Measurements from ENCODE around the gene MACROH2A1. TPM values are rescaled to one million over a fixed set of nuclear protein-coding genes. Genes with fewer than 3 reads are reported as not detected.

Gene MACROH2A1
- total RNA-seq, 1 donor from 2014 or later: 181 TPM

DNA sequence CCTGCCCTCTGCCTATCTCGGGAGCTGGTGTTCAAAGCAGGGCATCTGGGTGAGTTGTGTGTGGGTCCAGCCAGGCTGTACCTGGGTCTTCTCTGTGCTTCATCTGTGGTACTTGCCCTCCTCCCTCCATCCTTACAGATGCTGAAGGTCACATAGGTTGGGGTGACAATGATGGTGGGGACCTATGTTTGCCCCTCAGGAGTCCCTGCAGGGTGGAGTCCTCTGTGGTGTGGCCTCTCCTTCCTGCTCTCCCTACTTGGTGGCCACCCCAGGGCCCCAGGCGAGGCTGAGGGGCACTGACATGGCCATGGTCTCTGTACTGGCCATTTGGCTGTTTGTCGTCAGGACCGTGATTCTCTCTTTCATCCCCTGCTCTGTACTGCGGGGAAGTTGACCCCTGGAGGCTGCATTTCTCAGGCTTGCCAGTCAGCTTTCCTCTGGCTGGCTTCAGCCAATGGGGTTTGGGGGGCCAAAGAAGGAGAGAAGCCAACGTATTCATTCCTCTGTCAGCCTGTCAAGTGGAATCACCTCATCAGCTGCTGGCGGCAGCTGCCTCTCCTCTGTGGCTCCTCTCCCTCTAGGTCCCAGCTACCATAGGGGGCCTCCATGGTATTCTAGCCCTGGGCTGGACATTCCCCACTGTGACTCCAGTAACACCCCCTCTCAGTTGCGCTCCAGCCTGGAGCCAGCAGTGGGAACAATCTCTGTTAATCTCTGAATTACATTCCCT lies 43.6 kb upstream of the MACROH2A1 start:
- TF ChIP-seq, protein P1, sequence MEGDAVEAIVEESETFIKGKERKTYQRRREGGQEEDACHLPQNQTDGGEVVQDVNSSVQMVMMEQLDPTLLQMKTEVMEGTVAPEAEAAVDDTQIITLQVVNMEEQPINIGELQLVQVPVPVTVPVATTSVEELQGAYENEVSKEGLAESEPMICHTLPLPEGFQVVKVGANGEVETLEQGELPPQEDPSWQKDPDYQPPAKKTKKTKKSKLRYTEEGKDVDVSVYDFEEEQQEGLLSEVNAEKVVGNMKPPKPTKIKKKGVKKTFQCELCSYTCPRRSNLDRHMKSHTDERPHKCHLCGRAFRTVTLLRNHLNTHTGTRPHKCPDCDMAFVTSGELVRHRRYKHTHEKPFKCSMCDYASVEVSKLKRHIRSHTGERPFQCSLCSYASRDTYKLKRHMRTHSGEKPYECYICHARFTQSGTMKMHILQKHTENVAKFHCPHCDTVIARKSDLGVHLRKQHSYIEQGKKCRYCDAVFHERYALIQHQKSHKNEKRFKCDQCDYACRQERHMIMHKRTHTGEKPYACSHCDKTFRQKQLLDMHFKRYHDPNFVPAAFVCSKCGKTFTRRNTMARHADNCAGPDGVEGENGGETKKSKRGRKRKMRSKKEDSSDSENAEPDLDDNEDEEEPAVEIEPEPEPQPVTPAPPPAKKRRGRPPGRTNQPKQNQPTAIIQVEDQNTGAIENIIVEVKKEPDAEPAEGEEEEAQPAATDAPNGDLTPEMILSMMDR (IDR thresholded peaks at IDR 0.05; ENCODE audit: unreplicated experiment): no peak
- peaks cover 11% of the 10 kb centered on the region for H3K4me1 Mint-ChIP-seq (ENCODE audit: unreplicated experiment)
- H3K27me3 Mint-ChIP-seq (ENCODE audit: unreplicated experiment): peaks cover 4% of the 10 kb centered on the region
- DNase-seq (ENCODE audit: low spot score): no peak
- H3K36me3 Mint-ChIP-seq (ENCODE audit: low read depth, unreplicated experiment): no peaks in the 10 kb centered on the region
- no peak overlapping the region for H3K4me3 Mint-ChIP-seq (ENCODE audit: unreplicated experiment)
- H3K9me3 Mint-ChIP-seq (ENCODE audit: unreplicated experiment): no peaks in the 10 kb centered on the region
- no peak overlapping the region for H3K27ac Mint-ChIP-seq (ENCODE audit: unreplicated experiment)

GRCh38 chr5:135441919-135442318 lies 42.9 kb upstream of the MACROH2A1 start:
- no peaks in the 10 kb centered on the region for H3K9me3 Mint-ChIP-seq (ENCODE audit: unreplicated experiment)
- no peak overlapping the region for H3K4me3 Mint-ChIP-seq (ENCODE audit: unreplicated experiment)
- peaks cover 4% of the 10 kb centered on the region for H3K4me1 Mint-ChIP-seq (ENCODE audit: unreplicated experiment)
- peaks cover 4% of the 10 kb centered on the region for H3K27me3 Mint-ChIP-seq (ENCODE audit: unreplicated experiment)
- no peak for DNase-seq (ENCODE audit: low spot score)
- no peak overlapping the region for H3K27ac Mint-ChIP-seq (ENCODE audit: unreplicated experiment)
- TF ChIP-seq, protein P1 (IDR thresholded peaks at IDR 0.05; ENCODE audit: unreplicated experiment): no peak
- no peaks in the 10 kb centered on the region for H3K36me3 Mint-ChIP-seq (ENCODE audit: low read depth, unreplicated experiment)

- DNase-seq (ENCODE audit: low spot score): no peak
- Mint-ChIP-seq H3K4me3 (ENCODE audit: unreplicated experiment) (no peak overlapping the region), H3K9me3 (ENCODE audit: unreplicated experiment) (no peaks in the 10 kb centered on the region), H3K27me3 (ENCODE audit: unreplicated experiment) (peaks cover 4% of the 10 kb centered on the region), H3K27ac (ENCODE audit: unreplicated experiment) (no peak overlapping the region), H3K4me1 (ENCODE audit: unreplicated experiment) (peaks cover 4% of the 10 kb centered on the region), H3K36me3 (ENCODE audit: low read depth, unreplicated experiment) (no peaks in the 10 kb centered on the region)
- TF ChIP-seq, protein P1 (IDR thresholded peaks at IDR 0.05; ENCODE audit: unreplicated experiment): no peak
Observed at GRCh38 chr5:135441350-135441831, 42.4 kb upstream of the MACROH2A1 start.

DNA sequence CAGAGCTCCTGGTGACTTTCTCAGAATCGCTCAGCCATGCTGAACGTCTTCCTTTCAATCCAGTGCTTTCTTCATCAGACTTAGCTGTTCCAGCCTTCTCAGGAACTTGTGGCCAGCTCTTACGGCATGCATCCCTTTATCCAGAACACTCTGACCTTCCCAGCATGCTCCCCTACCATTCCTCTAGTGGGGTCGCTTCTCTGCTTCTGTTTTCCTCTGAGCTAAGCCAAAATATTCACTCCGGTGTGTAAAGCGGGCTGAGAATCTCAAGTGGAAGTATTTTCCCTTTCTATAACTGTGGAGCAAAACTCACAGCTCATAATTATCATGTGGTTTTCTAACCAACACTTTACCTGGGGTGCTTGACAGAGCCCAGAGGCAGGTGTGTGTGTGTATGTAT lies 41.9 kb upstream of the MACROH2A1 start:
- H3K36me3 Mint-ChIP-seq (ENCODE audit: low read depth, unreplicated experiment): no peaks in the 10 kb centered on the region
- peaks cover 4% of the 10 kb centered on the region for H3K27me3 Mint-ChIP-seq (ENCODE audit: unreplicated experiment)
- no peak for DNase-seq (ENCODE audit: low spot score)
- peaks cover 3% of the 10 kb centered on the region for H3K4me1 Mint-ChIP-seq (ENCODE audit: unreplicated experiment)
- H3K9me3 Mint-ChIP-seq (ENCODE audit: unreplicated experiment): no peaks in the 10 kb centered on the region
- TF ChIP-seq, protein P1 (IDR thresholded peaks at IDR 0.05; ENCODE audit: unreplicated experiment): no peak
- H3K4me3 Mint-ChIP-seq (ENCODE audit: unreplicated experiment): no peak overlapping the region
- H3K27ac Mint-ChIP-seq (ENCODE audit: unreplicated experiment): no peak overlapping the region

Measured in endothelial cell (in vitro differentiated cells).